NB4 (cell line): ENCODE measurements around the gene SLC5A9.

Experiments
- POLR2A ChIP-seq: IDR thresholded peaks from 2 replicates; pipeline ENCODE4 v1.6.1; 2011; ENCODE audit warnings: mild to moderate bottlenecking; ENCODE audit not compliant: insufficient read length; ENCODE audit errors: extremely low read depth
- TF ChIP-seq, protein P1 (sequence below): IDR thresholded peaks from one replicate; pipeline ENCODE4 v1.5.1; 2012; ENCODE audit warnings: low read depth, low read length

- no peak for TF ChIP-seq POLR2A
- TF ChIP-seq, protein P1, sequence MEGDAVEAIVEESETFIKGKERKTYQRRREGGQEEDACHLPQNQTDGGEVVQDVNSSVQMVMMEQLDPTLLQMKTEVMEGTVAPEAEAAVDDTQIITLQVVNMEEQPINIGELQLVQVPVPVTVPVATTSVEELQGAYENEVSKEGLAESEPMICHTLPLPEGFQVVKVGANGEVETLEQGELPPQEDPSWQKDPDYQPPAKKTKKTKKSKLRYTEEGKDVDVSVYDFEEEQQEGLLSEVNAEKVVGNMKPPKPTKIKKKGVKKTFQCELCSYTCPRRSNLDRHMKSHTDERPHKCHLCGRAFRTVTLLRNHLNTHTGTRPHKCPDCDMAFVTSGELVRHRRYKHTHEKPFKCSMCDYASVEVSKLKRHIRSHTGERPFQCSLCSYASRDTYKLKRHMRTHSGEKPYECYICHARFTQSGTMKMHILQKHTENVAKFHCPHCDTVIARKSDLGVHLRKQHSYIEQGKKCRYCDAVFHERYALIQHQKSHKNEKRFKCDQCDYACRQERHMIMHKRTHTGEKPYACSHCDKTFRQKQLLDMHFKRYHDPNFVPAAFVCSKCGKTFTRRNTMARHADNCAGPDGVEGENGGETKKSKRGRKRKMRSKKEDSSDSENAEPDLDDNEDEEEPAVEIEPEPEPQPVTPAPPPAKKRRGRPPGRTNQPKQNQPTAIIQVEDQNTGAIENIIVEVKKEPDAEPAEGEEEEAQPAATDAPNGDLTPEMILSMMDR, result no peak
Observed at GRCh38 chr1:48294656-48295055, 72.1 kb downstream of the SLC5A9 start.
